NAMALWA (cell line): ENCODE measurements around the gene PTPRG.

Experiments
- DNase-seq: peaks from one replicate; pipeline ENCODE4 v3.0.0-alpha.2; 2015; ENCODE audit warnings: low spot score

Gene PTPRG

DNA sequence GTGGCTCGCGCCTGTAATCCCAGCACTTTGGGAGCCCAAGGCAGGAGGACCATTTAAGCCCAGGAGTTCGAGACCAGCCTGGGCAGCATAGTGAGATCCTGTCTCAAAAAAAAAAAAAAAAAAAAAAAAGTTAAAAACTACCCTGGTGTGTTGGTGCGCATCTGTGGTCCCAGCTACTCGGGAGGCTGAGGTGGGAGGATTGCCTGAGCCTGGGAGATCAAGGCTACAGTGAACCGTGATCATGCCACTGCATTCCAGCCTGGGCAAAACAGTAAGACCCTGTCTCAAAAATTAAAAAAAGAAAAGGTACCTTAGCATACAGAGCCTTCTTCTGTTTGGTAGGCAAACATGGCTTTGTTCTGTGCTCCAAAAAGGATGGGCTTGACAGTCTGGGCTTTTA lies 57.5 kb downstream of the PTPRG start:
- no peak for DNase-seq

DNA sequence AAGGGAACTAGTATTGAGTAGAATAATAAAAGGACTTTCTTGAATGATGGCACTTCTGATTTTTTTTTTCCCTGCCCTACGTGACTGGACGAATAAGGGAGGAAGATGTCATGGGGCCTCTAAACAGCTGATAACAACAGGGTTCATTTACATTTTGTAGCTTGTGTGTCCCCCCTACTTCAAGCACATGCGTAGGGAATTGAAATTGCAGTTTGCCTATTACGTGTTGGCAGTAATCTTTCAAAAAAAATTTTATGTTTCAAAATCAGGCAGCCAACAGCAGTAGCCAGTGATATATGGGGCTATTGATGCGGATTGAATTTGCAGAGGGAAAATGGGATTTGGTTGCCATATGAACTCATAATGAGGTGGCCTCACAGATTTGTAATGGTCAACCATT lies 58.7 kb downstream of the PTPRG start:
- DNase-seq: no peak

DNA sequence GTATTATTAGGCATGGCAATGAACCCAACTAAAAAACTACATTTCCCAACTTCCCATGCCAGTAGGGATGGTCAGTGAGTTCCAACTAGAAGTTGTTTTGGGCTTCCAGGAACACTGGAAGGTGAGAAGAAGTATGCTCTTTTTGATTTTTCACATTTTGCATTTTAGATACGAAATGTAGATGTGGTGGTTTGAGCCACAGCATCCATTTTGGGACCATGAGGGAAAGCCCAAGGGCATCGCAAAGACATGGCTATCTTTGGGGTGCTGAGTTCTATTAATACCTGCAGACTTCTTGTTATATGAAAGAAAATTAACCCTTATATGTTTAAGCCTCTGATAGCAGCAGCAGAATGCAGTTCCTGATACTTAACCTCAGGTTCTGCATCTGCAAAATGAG lies 62.9 kb downstream of the PTPRG start:
- DNase-seq: no peak

DNA sequence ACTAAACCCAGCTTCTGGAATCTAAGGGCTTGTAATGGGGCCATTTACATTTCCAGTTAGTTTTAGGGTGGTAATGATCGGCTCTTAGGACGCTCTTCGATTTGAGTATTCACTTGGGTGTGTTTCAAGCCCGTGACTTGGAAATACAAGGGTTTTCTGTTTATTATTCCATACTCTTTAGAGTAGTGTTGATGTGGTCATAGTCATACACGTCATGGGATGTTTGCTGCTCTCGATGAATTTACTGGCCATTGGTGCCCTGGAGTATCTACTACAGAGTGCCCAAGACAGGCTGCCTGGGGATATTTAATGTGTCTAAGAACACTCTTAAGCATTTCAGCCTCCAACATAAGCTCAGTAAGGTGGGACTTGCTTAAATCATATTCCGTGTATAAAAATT lies 64.1 kb downstream of the PTPRG start:
- no peak for DNase-seq

GRCh38 chr3:61626484-61626883 lies 65.1 kb downstream of the PTPRG start:
- no peak for DNase-seq

DNA sequence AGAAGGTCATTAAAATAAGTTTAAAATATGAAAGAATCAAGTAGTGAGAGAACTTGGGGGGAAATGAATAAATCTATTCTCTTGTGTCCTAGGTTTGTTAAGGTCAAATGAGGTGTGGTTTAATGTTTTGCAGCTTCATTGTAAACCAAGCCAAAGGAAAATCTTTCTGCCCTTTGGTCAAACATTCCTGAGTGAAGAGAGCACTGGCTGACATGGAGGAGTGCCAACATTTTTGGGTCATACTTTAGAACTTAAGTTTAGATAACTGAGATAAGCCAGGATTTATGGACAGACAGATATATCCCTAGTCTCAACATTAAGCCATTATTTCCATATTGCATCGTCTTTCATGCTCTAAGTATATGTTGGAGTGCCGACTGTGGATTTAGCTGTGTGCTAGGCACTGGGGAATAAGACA lies 66.4 kb downstream of the PTPRG start:
- no peak for DNase-seq

- no peak for DNase-seq
These were observed 67.3 kb downstream of the PTPRG start for GRCh38 chr3:61628636-61629035.

DNA sequence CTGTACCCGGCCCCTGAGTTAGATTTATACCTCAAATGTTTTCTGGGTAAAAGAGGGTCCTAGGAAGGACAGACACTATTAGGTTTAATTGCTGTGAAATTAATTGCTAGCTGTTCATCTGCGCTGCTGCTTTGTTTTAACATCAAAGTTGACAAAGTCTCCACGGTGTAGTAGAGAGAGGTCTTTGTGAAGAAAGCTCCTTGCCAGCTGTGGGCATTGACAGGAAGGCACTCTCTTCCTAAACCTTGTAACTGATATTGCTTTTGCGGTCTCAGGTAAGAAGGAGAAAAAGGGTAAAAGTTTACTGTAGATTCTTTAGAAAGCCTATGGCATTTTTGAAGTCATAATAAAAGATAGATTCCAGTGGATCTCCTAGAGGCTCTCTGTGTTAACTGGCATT lies 68.1 kb downstream of the PTPRG start:
- no peak for DNase-seq

- DNase-seq: no peak
These were observed 69.9 kb downstream of the PTPRG start for GRCh38 chr3:61631108-61631769.

GRCh38 chr3:61632568-61633175 lies 71.3 kb downstream of the PTPRG start:
- no peak for DNase-seq

DNA sequence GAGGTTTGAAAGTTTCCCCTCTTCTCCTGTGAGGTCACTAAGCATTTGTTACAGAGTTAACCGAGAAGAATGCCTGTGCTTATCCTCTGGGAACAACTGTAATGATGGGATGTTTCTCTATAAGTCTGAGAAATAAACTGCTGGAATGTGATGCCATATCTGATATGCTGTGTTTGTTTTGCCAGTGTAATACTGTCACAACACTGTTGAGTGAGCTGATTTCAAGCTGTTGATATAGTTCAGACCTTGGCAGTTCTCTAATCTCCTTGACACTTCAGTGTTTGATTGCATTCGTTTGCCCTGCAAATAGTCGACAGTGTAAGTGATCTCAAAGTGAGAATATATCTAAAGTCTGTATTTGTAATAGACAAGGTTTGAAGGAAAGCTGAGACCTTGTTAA lies 73.3 kb downstream of the PTPRG start:
- DNase-seq: no peak

DNA sequence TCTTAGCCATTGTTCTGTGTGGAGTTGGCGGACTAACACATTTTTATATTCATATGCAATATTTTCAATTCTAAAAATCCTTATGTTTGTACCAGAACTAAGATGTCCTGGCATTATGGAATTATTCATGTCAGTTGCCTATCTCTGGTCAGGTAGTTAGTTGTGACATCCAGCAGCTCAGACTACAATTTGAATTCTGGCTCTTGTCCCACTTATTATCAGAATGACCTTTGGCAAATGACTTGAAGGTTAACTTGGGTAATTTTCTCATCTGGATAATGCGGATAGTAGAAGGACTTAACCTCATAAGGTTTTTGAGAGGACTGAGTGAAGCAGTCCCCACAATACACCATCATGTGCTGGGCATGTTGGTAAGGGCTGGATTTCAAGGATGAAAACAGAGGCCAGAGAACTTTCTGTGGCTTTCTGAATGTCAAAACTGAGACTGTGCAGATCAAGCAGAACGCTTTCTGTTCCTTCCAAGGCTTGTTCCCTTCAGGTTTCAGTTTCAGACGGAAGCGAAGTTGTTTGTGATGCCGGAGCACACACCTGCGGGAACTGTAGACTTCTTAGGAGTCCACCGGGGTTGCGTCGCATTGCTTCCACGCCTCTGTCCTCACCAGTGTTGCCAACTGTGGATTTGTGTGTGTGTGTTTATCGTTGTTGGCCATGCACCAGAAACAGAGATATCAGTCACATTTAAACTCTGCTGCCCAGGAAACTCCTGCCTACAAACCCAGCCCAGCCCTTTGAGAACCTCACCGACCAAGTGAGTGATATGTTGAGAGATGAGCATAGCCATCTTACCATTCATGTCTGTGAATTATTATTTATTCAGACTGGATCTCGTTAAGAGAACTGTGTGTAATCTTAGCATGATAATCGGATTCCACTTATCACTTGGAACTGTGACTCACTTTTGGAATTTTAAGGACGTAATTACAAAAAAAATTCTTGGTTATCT lies 76.0 kb downstream of the PTPRG start:
- DNase-seq: peak; percentile 28

DNA sequence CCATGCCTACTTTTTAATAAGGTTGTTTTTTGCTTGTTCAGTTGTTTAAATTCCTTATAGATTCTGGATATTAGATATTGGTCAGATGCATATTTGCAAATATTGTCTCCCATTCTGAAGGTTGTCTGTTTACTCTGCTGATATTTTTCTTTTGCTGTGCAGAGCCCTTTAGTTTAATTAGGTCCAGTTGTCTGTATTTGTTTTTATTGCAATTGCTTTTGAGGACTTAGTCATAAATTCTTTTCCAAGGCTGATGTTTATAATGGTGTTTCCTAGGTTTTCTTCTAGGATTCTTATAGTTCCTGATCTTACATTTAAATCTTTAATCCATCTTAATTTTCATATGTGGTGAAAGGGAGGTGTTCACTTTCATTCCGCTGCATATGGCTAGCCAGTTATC lies 77.4 kb downstream of the PTPRG start:
- DNase-seq: no peak

DNA sequence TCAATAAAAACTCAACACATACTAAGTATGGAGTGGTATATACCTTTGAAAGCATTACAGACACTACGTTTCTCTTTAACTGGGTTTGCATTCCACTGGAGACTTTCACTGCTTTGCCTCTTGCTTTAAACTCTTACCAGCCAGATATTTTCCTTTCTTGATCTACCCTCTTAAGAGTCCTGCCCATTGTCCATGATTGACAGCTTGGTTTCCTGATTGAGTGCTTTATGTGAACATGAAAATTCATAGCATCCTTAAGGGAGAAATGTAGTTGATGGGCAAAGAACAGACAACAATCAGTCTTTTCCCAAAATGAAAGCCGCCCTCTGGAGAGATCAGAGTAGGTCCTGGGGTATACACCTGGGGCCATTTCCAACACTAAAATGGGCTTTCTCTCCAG lies 78.6 kb downstream of the PTPRG start:
- no peak for DNase-seq

- no peak for DNase-seq
These were observed 83.8 kb downstream of the PTPRG start for GRCh38 chr3:61645148-61645547.

DNA sequence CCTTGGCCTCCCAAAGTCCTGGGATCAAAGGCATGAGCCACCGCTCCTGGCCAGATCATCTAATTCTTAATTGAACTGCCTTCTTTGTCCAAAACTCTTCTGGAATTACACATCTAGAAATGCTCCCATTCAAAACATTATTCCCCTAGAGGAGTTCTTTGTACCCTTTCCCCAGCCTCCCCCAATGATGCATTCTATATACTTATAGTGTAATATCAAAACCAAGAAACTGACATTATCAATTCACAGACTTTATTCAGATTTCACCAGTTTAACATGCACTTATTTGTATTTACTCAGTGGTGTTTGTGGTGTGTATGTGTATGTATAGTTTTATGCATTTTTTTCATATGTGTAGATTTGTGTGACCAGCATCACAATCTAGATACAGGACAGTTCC lies 85.0 kb downstream of the PTPRG start:
- DNase-seq: no peak

GRCh38 chr3:61646851-61647525 lies 85.6 kb downstream of the PTPRG start:
- DNase-seq: no peak

- DNase-seq: no peak
These were observed 87.1 kb downstream of the PTPRG start for GRCh38 chr3:61648481-61648880.

DNA sequence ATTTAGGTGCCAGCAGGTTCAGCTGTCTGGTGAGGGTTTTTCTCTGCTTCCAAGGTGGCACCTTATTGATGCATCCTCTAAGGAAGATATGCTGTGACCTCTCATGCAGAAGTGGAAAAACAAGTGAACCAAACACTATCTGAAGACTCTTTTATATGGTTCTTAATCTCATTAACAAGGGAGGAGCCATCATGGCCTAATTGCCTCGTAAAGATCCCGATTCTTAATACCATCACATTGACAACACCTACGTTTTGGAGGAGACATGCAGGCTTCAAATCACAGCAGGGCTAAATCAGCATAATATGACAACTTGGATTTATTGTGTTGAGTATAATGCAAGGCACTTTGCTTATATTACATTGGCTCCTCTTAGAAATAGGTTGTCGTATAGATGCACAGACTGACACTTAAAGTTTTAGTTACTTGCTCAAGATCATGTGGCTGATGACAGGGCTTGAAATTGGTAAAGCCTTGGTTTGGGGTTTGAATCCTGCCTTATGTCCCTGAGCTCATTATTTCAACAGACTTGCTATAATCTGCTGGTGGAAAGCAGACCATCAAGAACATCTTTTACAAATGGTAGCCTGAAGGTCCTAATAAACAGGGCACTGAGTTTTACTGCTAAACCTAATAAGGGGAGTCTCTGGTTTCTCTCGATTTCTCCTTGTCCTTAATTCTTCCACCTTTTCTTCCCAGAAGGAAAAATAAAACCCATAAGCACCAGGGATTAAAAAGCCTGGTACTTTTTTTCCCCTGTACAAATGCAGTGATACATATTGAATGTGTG lies 88.2 kb downstream of the PTPRG start:
- no peak for DNase-seq

- no peak for DNase-seq
These were observed 88.9 kb downstream of the PTPRG start for GRCh38 chr3:61650276-61650675.

GRCh38 chr3:61650719-61651410 lies 89.5 kb downstream of the PTPRG start:
- no peak for DNase-seq
